Naive thymus-derived CD8-positive, alpha-beta T cell (primary cell): Measurements from ENCODE around the gene CCSER1. TPM values are rescaled to one million over a fixed set of nuclear protein-coding genes. Genes with fewer than 3 reads are reported as not detected.
A peak's percentile ranks its signal among the peaks of the same experiment; 100 is the strongest.

Source experiments
- ATAC-seq, 2 donors: fragments of 150-1000 bp; cut with Tn5 transposase in 1 of 2; sonication (Bioruptor Pico), chemical (Tn5 transposase) in 1 of 2; 1 replicate in 1 of 2; 2 replicates in 1 of 2; pipeline ENCODE4 v1.10.0; 2021; ENCODE audit warnings: mild to moderate bottlenecking in 2 of 2, moderate library complexity in 2 of 2
- POLR2A ChIA-PET: fragments of 350-600 bp; sonication (Branson Sonifier 250); formaldehyde crosslinking; loops from one replicate; lab custom pipeline; 2021; ENCODE audit warnings: antibody characterized with exemption; lab: Charles Lee
- DNase-seq, 10 donors: peaks; one replicate each; pipeline versions ENCODE4 v3.0.0 to v3.0.0-alpha.2; 2020 to 2022
- H3K27ac Mint-ChIP-seq, 10 donors: one replicate each; pipeline ENCODE4 v1.8.0; 2020 to 2022; ENCODE audit warnings: mild to moderate bottlenecking in 10 of 10, mixed read lengths in 10 of 10, moderate library complexity in 4 of 10, inconsistent platforms in 1 of 10
- H3K27me3 Mint-ChIP-seq, 5 donors: one replicate each; pipeline ENCODE4 v1.8.0; 2021 to 2022; ENCODE audit warnings: mixed read lengths in 5 of 5
- H3K36me3 Mint-ChIP-seq, 3 donors: one replicate each; pipeline ENCODE4 v1.8.0; 2020 to 2022; ENCODE audit warnings: mixed read lengths in 3 of 3, mild to moderate bottlenecking in 2 of 3, inconsistent platforms in 1 of 3
- H3K4me1 Mint-ChIP-seq, 4 donors: one replicate each; pipeline ENCODE4 v1.8.0; 2021 to 2022; ENCODE audit warnings: mixed read lengths in 4 of 4
- H3K4me3 Mint-ChIP-seq, 10 donors: one replicate each; pipeline ENCODE4 v1.8.0; 2020 to 2022; ENCODE audit warnings: mild to moderate bottlenecking in 10 of 10, mixed read lengths in 10 of 10, moderate library complexity in 6 of 10, inconsistent platforms in 1 of 10
- H3K9me3 Mint-ChIP-seq, 9 donors: one replicate each; pipeline ENCODE4 v1.8.0; 2020 to 2022; ENCODE audit warnings: mixed read lengths in 9 of 9, mild to moderate bottlenecking in 3 of 9, inconsistent platforms in 1 of 9, moderate library complexity in 1 of 9
- polyA plus RNA-seq, 3 donors: library from polyadenylated mRNA; unstranded; fragments of 300-500 nt; fragmentation: Illumina TruSeq; gene quantifications; one replicate each; pipeline ENCODE4 v1.2.3, GENCODE V29; 2021
- total RNA-seq, 8 experiments: library from RNA in 2 of 8; stranded (reverse) in 2 of 8; gene quantifications; one replicate each; pipeline ENCODE4 v1.2.3 and lab custom pipeline; 2021 to 2026

CCSER1 gene
- total and polyA plus RNA-seq, 5 experiments from 2014 or later: 0.19 to 0.47 TPM; not detected in 3

DNA sequence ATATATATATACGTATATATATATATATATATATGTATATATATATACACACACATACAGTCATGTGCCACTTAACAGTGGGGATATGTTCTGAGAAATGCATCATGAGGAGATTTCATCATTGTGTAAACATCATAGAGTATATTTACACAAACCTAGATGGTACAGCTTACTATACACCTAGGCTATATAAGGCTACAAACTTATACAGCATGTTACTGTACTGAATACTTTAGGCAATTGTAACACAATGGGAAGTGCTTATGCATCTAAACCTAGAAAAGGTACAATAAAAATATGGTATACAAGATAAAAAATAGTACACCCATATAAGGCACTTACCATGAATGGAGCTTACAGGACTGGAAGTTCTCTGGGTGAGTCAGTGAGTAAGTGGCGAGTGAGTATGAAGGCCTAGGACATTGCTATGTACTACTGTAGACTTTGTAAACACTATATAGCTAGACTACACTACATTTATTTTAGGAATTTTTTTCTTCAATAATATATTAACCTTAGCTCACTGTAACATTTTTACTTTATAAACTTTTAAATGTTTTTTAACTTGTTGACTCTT, 13.2 kb upstream of the CCSER1 start:
- DNase-seq: no peak
- Mint-ChIP-seq H3K4me3 (no peak overlapping the region), H3K9me3 (no peaks in the 10 kb centered on the region), H3K36me3 (no peaks in the 10 kb centered on the region), H3K27me3 (peaks cover 0 to 6% (median 0%) of the 10 kb centered on the region in 5 donors), H3K27ac (no peak overlapping the region), H3K4me1 (no peaks in the 10 kb centered on the region)
- POLR2A ChIA-PET: no interaction called here
- no peak for ATAC-seq

DNA sequence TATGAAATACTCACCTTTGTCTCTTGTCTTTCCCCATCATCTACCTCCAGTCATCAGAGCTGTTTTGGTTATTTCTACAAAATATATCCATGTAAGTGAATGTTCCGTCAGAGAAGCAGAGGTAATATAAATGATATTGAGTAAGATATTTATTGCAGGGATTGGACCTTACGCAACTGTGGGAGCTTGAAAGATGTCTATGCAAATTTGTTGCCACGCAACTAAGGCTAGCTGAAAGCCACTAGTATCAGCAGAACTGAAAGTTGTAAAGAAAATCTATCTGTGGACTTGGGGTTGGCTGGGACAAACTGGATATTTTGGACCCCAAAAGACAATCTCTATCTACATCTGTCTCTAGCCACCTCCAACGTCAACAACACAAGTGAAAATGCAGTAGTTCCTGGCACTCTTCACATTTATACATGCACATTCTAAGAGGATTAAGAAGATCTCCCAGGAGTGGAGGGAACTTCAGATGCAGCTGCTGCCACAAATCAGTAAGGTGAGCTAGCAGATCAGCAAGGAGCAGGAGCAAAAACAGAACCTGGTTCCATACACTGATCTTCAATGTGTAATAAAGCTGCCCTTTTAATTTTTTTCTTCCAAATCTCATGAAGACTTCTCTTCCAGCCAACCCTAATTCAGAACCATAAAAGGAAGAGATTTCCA, 8.5 kb upstream of the CCSER1 start:
- POLR2A ChIA-PET: no interaction called here
- H3K36me3 Mint-ChIP-seq: no peaks in the 10 kb centered on the region
- no peak for ATAC-seq

DNA sequence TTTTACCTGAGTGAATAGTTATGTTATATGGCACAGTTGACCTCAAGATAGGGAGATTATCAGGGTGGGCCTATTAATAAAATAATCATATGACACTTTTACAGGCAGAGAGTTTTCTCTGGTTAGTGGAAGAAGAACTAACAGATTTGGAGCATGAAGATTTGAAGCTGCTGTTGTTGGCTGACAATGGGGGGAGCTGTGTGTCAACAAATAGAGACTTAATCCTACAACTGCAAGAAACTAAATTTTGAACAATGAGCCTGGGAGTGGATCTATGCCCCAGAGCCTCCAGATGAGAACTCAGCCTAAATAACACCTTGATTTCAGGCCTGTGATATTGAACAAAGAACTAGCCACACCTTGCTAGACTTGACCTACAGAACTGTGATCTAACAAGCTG, 7.2 kb upstream of the CCSER1 start:
- Mint-ChIP-seq H3K36me3 (no peaks in the 10 kb centered on the region), H3K9me3 (no peaks in the 10 kb centered on the region), H3K4me1 (no peaks in the 10 kb centered on the region), H3K27ac (no peak overlapping the region), H3K4me3 (no peak overlapping the region), H3K27me3 (peaks cover 3 to 15% (median 6%) of the 10 kb centered on the region in 5 donors)
- DNase-seq (no peak), ATAC-seq (no peak)
- POLR2A ChIA-PET: no interaction called here

More for the DNA sequence above, 8.5 kb upstream of the CCSER1 start:
- Mint-ChIP-seq H3K9me3 (no peaks in the 10 kb centered on the region), H3K27ac (no peak overlapping the region), H3K4me3 (no peak overlapping the region), H3K4me1 (no peaks in the 10 kb centered on the region), H3K27me3 (peaks cover 1 to 7% (median 3%) of the 10 kb centered on the region in 5 donors)
- no peak for DNase-seq

DNA sequence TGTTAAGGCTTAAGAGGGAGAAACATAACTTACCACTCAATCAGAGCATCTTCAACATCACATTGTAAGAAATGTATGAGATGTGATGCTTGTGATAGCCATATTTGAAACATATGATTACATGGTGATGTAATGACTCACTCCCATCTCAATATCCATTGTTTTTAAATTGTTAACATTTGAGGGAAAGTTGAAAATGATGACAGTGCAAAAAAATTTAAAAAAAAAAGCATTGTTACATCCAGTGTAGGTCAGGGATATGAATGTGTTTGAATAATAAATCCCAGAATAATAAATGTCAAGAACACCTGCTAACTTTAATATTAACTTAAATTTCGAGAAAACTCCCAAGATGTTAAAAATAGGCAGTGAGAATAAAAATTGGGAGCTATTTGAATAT, 6.4 kb upstream of the CCSER1 start:
- no peak overlapping the region for H3K27ac Mint-ChIP-seq
- no peaks in the 10 kb centered on the region for H3K36me3 Mint-ChIP-seq
- POLR2A ChIA-PET: no interaction called here
- peaks cover 6 to 23% (median 9%) of the 10 kb centered on the region in 5 donors for H3K27me3 Mint-ChIP-seq
- H3K4me1 Mint-ChIP-seq: no peaks in the 10 kb centered on the region
- DNase-seq: no peak
- no peak for ATAC-seq
- no peaks in the 10 kb centered on the region for H3K9me3 Mint-ChIP-seq
- H3K4me3 Mint-ChIP-seq: no peak overlapping the region

DNA sequence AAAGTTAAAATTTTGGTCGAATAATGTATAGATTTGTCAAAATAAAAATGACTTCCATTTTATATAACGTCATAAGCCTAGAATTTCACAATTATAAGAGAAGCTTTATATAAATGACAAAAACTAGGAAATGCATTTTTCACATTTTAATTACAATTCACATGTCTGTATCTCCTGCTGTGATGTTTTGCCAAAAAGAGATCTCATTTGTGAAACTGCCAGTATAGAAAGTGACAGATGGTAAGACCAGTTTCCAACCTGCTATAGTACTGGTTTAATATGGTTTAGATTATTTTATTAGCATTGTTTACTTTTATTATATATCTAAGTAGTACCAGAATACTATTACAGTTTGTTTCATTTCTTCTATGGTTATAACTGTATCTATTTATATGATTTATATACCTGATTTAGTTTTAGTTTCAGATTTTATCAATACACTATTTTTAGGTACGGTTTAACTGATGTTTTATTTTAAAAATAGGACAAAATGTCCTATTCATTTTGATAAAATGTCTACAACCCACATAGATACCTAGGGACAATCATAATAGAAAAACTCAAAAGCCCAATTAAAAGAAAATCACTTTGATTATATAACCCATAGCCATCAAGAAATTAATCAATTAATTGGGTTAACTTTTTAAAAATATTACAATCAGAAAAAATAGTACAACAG, 5.4 kb upstream of the CCSER1 start:
- H3K9me3 Mint-ChIP-seq: no peaks in the 10 kb centered on the region
- no peak overlapping the region for H3K4me3 Mint-ChIP-seq
- POLR2A ChIA-PET: no interaction called here
- peaks cover 3 to 8% (median 6%) of the 10 kb centered on the region in 4 donors for H3K4me1 Mint-ChIP-seq
- H3K27ac Mint-ChIP-seq: no peak overlapping the region
- DNase-seq (no peak), ATAC-seq (no peak)
- peaks cover 16 to 33% (median 19%) of the 10 kb centered on the region in 5 donors for H3K27me3 Mint-ChIP-seq
- H3K36me3 Mint-ChIP-seq: peaks cover 0 to 3% (median 0%) of the 10 kb centered on the region in 3 donors

DNA sequence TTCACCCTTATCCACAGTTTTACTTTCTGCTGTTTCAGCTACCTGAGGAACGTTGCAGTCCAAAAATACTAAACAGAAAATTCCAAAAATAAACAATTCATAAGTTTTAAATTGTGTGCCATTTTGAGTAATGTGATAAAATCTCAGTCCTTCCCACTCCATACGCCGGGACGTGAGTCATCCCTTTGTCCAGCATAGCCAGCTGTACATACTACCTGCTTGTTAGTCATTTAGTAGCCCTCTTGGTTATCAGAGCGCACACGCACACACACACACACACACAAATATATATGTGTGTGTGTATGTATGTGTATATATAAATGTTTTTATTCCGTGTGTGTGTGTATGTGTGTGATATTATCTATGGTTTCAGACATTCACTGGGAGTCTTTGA, 4.8 kb upstream of the CCSER1 start:
- POLR2A ChIA-PET: no interaction called here
- peak overlapping the region in 1 of 10 donors; percentile 35 for H3K27ac Mint-ChIP-seq

DNA sequence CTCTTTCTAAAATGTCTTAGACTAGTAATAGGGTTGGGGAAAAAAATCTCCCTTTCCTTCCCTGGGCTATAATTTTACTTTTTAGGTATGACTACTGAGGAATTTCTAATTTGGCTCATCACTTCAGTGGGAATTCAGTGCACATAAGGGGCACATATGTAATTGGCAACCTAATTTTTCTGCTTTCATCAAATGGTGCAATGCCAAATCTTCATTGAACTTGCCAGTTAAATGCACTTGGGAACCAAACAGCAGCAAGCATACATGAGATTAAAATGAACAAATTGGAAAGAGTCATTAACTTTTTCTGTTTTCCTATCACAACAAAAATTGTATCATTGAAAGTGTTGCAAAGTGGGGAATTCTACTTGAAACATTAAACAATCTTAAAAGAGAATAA, 2.9 kb upstream of the CCSER1 start:
- no peak for DNase-seq
- Mint-ChIP-seq H3K27ac (no peak overlapping the region), H3K36me3 (peaks cover 0 to 9% (median 0%) of the 10 kb centered on the region in 3 donors), H3K4me1 (peaks cover 6 to 28% (median 22%) of the 10 kb centered on the region in 4 donors), H3K4me3 (no peak overlapping the region), H3K9me3 (peaks cover 0 to 2% (median 0%) of the 10 kb centered on the region in 9 donors), H3K27me3 (peaks cover 25 to 55% (median 32%) of the 10 kb centered on the region in 5 donors)
- no peak for ATAC-seq
- POLR2A ChIA-PET: no interaction called here

More for the DNA sequence above, 4.8 kb upstream of the CCSER1 start:
- H3K27me3 Mint-ChIP-seq: peaks cover 19 to 38% (median 23%) of the 10 kb centered on the region in 5 donors
- no peak for DNase-seq
- H3K4me3 Mint-ChIP-seq: no peak overlapping the region
- peaks cover 0 to 4% (median 0%) of the 10 kb centered on the region in 3 donors for H3K36me3 Mint-ChIP-seq
- ATAC-seq: no peak
- peaks cover 0 to under 1% (median 0%) of the 10 kb centered on the region in 9 donors for H3K9me3 Mint-ChIP-seq
- peaks cover 4 to 13% (median 10%) of the 10 kb centered on the region in 4 donors for H3K4me1 Mint-ChIP-seq

DNA sequence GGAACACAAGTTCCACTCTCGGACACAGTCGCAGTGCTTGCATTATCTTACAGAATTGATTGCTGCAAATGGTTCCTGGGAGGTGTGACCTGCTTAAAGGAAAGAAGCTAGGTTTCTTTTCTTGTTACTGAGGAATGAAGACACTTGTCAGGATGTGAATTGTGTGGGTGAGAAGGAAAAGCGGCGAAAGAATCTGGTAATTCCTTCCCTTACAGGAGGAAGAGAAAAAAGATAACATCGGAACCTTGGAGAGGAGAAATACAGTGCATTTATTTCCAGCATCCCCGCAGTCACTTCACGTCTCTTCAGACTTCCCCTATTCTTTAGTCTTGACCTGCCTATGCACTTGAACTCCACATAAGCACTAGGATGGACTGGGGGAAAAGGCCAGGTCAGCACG, 389 bp upstream of the CCSER1 start:
- peaks cover 0 to 9% (median 0%) of the 10 kb centered on the region in 3 donors for H3K36me3 Mint-ChIP-seq
- H3K9me3 Mint-ChIP-seq: peaks cover 0 to 2% (median 0%) of the 10 kb centered on the region in 9 donors
- POLR2A ChIA-PET: interaction anchor here (1.0 kb wide), 1 partner anchor 1425 kb away, joined by 3 read pairs; no protein-coding TSS in a partner anchor
- no peak for ATAC-seq
- peaks cover 6 to 28% (median 23%) of the 10 kb centered on the region in 4 donors for H3K4me1 Mint-ChIP-seq
- peak overlapping the region; percentile 25 to 95 (median 67) for H3K4me3 Mint-ChIP-seq
- no peak for DNase-seq
- peaks cover 29 to 65% (median 42%) of the 10 kb centered on the region in 5 donors for H3K27me3 Mint-ChIP-seq
- H3K27ac Mint-ChIP-seq: peak overlapping the region in 1 of 10 donors; percentile 83

DNA sequence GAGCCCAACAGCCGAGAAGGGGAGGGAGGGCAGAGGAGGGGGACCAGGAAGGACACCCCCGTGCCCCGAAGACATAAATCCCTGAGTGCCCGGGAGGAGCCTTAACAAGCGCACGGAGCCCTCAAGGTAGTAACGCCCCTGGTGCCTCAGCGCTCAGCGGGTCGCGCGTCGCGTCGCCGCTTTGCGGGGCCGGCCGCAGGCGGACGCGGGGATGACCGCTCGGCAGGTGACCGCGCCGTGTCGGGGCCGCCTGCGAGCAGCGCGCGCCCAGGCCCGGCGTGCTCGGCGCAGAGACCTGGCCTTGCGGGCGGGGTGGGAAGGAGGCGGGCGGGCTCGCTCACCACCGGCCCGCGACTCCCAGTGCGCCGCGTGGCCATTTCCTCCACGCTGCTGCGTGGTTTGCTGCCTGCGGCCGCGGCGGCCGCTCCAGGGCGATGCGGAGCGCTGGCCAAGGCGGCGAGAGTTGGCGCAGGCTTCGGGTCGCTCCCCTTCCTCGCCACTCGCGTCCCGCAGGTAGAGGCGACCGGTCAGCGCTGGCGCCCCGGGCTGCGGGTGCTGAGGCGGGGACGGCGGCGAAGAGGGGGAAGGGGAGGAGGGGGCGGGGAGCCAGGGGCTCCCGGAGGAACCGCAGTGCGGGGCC, 632 bp downstream of the CCSER1 start:
- Mint-ChIP-seq H3K27me3 (peaks cover 30 to 65% (median 44%) of the 10 kb centered on the region in 5 donors), H3K27ac (peak overlapping the region in 2 of 10 donors; percentile 70 to 83), H3K4me3 (peak overlapping the region; percentile 62 to 95 (median 79)), H3K36me3 (peaks cover 0 to 9% (median 0%) of the 10 kb centered on the region in 3 donors), H3K9me3 (peaks cover 0 to 2% (median 0%) of the 10 kb centered on the region in 9 donors), H3K4me1 (peaks cover 6 to 28% (median 23%) of the 10 kb centered on the region in 4 donors)
- POLR2A ChIA-PET: interaction anchor here (1.0 kb wide), 1 partner anchor 1426 kb away, joined by 3 read pairs; no protein-coding TSS in a partner anchor
- DNase-seq (no peak), ATAC-seq (peak; percentile 13 to 19)

DNA sequence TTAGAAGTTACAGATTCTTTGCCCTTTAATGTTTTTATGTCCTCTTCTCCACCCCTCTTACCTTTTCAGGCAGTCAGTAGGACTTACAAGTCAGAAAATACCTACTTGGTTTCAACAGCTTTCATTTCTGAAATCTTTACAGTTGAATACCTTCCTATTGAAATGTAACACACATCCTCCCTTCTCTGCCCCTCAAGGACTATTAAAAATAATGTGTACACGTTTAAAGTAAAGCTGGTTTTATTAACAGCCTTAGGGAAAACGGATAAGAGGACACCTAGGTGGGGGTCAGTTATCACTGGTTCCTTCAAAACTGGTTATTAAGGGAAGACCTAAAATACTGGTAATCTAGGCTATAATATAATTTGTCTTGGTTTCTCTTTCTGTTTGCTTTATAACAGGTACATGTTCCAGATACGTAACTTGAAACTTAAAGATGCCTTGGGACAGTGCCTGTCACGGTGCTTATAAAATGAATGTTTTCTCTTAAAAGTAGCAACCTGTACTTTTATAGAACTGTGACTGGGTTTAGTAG, 1.8 kb downstream of the CCSER1 start:
- Mint-ChIP-seq H3K27me3 (peaks cover 30 to 55% (median 37%) of the 10 kb centered on the region in 5 donors), H3K36me3 (peaks cover 0 to 9% (median 0%) of the 10 kb centered on the region in 3 donors), H3K4me3 (peak overlapping the region; percentile 57 to 85 (median 66)), H3K4me1 (peaks cover 6 to 28% (median 23%) of the 10 kb centered on the region in 4 donors), H3K9me3 (peaks cover 0 to 2% (median 0%) of the 10 kb centered on the region in 9 donors), H3K27ac (peak overlapping the region in 2 of 10 donors; percentile 16 to 55)
- ATAC-seq: no peak
- POLR2A ChIA-PET: no interaction called here
- no peak for DNase-seq

DNA sequence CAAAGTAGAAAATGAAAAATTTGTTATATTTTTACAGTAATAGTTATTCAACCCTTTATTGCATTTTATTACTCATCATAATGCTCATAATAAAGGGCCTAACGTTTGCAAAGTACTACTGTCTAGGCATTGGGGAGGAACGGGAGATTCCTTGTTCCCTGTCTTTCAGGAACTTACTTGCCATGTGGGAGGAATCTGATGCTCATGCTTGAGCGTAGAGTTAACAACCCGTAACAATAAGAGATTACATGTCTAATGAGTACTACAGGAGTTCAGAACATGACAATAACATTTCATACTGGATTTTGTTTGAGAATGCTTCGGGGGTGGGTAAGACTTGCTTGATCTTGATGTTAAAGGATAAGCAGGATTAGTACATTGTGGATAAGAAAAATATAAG, 2.9 kb downstream of the CCSER1 start:
- no peak for DNase-seq
- H3K27me3 Mint-ChIP-seq: peaks cover 27 to 49% (median 39%) of the 10 kb centered on the region in 5 donors
- ATAC-seq: no peak
- peaks cover 6 to 28% (median 23%) of the 10 kb centered on the region in 4 donors for H3K4me1 Mint-ChIP-seq
- H3K27ac Mint-ChIP-seq: no peak overlapping the region
- peaks cover 0 to 2% (median 0%) of the 10 kb centered on the region in 9 donors for H3K9me3 Mint-ChIP-seq
- no peak overlapping the region for H3K4me3 Mint-ChIP-seq
- POLR2A ChIA-PET: no interaction called here
- H3K36me3 Mint-ChIP-seq: peaks cover 0 to 9% (median 0%) of the 10 kb centered on the region in 3 donors

DNA sequence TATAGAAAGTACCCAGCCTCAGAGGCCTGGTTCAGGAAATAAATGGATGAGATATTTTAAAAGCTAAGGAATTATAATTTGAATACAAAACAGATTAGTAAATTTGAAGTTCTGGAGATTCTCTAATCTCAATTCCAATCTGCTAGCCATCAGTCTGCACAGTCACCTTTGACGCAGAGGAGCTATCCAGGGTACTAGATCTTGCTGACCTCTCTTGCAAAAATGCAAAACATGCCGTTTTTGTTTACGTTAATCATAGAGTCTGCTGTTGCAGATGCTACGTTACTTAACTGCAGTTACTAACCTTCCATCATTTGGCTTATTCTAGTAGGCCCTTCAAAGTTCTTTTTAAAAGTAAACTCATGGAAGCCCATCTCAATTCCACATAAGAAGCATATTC, 10.4 kb downstream of the CCSER1 start:
- POLR2A ChIA-PET: no interaction called here
- ATAC-seq (no peak), DNase-seq (no peak)
- Mint-ChIP-seq H3K27ac (no peak overlapping the region), H3K27me3 (peaks cover 0 to 3% (median 3%) of the 10 kb centered on the region in 5 donors), H3K9me3 (peaks cover 0 to 2% (median 0%) of the 10 kb centered on the region in 9 donors), H3K36me3 (no peaks in the 10 kb centered on the region), H3K4me3 (no peak overlapping the region), H3K4me1 (no peaks in the 10 kb centered on the region)
